HG03439 (cell line): ENCODE data around the gene UBE2E2.

Experiments used
- ATAC-seq: cut with Tn5 transposase; IDR thresholded peaks from one replicate; pipeline ENCODE4 v1.9.1; 2021; ENCODE audit warnings: mild to moderate bottlenecking, moderate library complexity; ENCODE audit not compliant: unreplicated experiment

Gene UBE2E2

GRCh38 chr3:23272820-23273219 lies 69.7 kb downstream of the UBE2E2 start:
- no peak for ATAC-seq

GRCh38 chr3:23275061-23275460 lies 71.9 kb downstream of the UBE2E2 start:
- ATAC-seq = no peak

DNA sequence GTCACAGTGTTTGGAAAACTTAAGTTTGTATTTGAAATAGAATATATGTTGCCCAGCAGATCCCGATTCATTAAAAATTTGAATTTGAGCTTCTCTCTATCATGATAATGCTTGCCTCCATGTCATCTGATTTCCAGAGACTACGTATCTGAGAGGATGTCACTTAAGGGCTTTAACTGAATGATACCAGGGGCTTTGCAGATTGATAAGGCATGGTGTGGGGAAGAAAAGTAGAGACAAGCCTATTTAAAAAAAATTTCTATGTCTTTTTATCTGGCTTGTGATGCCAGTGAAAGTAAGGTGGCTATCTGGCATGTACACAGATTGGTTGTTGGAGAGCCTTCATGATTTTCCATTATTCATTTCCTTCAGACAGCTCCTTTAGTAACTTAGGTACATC lies 72.7 kb downstream of the UBE2E2 start:
- ATAC-seq = no peak

GRCh38 chr3:23276913-23277658 lies 74.0 kb downstream of the UBE2E2 start:
- no peak for ATAC-seq

GRCh38 chr3:23277688-23278087 lies 74.6 kb downstream of the UBE2E2 start:
- no peak for ATAC-seq

DNA sequence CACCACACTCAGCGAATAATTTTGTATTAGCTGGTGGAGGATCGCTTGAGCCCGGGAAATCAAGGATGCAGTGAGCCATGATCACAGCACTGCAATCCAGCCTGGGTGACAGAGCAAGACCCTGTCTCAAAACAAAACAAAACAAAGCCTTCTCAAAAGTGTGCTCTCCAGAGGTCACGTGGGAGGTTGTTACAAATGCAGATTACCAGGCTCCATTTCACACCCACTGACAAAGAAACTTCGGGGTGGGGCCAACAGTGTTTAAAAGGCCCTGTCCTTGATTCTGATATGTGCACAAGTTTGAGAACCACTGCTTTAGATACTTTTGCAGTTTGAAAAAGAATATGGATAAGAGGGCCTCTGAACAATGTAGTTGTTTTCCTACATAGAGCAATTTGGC lies 80.5 kb downstream of the UBE2E2 start:
- ATAC-seq = no peak

GRCh38 chr3:23288286-23288685 lies 85.2 kb downstream of the UBE2E2 start:
- no peak for ATAC-seq

DNA sequence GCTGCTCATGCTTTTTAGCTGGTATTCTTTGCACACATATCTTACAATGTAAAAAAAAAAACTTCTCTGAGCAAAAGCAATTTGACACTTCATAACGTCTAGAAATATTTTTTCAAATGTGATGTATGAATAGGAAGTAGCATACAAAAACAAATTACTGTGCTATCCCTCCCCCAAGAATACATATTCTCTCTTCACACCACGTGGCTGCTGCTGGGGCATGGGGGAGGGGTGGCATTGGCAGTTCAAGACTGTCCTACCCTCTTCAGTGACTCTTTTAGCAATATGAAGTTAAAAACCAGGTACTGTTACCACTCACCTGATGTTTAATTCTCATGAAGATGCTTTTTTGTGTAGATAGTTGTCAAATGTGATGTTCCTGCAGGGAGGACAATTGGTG lies 85.6 kb downstream of the UBE2E2 start:
- ATAC-seq = no peak

GRCh38 chr3:23292432-23292831 lies 89.3 kb downstream of the UBE2E2 start:
- ATAC-seq = no peak

DNA sequence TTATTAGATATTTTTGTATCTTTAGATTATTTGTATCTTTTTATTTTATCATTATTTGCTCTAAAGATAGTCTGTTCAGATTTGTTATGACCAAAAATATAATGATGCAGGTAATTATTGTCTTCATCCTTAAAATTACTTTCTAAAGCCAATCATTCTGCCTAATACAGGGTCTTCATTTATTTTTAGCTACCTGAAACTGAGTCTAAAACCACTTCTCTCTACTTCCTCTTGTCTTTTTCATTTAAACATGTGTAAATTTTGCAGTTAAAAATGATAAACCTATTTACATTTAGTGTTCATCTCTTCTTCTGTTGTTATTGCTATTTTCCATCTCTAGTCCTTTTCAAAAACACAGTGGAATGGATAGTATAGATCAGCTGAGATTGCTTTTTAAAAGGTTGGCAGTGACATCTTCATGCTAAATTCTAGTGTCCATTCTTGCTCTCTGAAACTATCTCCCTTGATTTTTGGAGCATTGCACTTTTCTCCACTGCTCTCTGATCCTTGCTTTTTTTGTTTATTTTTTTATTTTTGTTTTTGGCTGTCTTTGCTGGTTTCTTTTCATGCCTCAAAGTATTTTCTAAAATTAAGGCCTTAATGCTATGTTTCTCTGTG lies 91.8 kb downstream of the UBE2E2 start:
- ATAC-seq = no peak

DNA sequence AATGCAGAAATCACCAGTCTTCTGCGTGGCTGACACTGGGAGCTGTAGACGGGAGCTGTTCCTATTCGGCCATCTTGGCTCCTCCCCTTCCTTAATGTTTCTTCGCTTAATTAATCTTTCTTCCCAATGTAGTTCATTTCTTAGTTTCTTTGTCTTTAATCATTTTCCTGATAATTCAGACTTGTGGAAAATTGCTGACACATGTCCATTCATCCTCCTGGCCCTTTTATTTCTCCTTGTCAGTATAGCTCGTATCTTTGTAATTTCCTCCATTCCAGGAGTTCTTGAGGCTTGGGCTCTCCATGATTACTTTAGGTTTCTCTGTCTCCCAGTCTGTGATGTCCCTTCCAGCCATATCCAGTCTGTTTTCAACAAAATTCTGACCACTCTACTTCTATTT lies 98.7 kb downstream of the UBE2E2 start:
- no peak for ATAC-seq

GRCh38 chr3:23302271-23302670 lies 99.1 kb downstream of the UBE2E2 start:
- ATAC-seq = no peak

- no peak for ATAC-seq
These were observed 100.6 kb downstream of the UBE2E2 start for GRCh38 chr3:23303601-23304217.

DNA sequence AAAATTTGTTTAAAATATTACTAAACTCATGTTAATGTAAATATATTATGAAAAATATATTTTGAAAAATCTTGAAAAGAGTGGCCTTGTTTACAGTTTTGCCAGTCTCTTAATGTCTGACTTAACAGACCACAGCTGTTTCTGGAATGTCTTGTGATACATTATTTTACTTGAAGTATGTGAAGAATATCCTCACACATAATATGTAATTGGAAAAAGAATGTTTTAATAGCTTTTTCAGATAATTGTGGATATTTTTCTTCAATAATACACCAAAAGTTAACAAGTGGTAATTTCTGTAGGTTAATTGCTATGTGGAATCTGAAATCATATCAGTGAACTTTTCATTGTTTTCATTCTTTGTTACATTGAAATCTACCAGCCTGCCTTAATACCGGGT lies 101.3 kb downstream of the UBE2E2 start:
- ATAC-seq = no peak

- ATAC-seq = no peak
These were observed 106.0 kb downstream of the UBE2E2 start for GRCh38 chr3:23308986-23309625.

GRCh38 chr3:23312866-23313265 lies 109.7 kb downstream of the UBE2E2 start:
- ATAC-seq = no peak

GRCh38 chr3:23314981-23315762 lies 112.0 kb downstream of the UBE2E2 start:
- no peak for ATAC-seq

GRCh38 chr3:23316924-23317323 lies 113.8 kb downstream of the UBE2E2 start:
- no peak for ATAC-seq

- no peak for ATAC-seq
These were observed 116.5 kb downstream of the UBE2E2 start for GRCh38 chr3:23319366-23320312.
